GM21825 (cell line): Measurements from ENCODE around the gene ZNF541.

Source experiments
- ATAC-seq: cut with Tn5 transposase; IDR thresholded peaks from one replicate; pipeline ENCODE4 v1.9.1; 2021; ENCODE audit warnings: mild to moderate bottlenecking, moderate library complexity; ENCODE audit not compliant: unreplicated experiment

Gene ZNF541

GRCh38 chr19:47547199-47547598, 25.7 kb downstream of the ZNF541 start:
- no peak for ATAC-seq

- ATAC-seq = no peak
Measured at GRCh38 chr19:47545061-47545948, 27.6 kb downstream of the ZNF541 start.

- ATAC-seq = no peak
Measured at GRCh38 chr19:47544476-47544875, 28.5 kb downstream of the ZNF541 start.

GRCh38 chr19:47544075-47544474, 28.9 kb downstream of the ZNF541 start:
- ATAC-seq = no peak

GRCh38 chr19:47542030-47542475, 30.9 kb downstream of the ZNF541 start:
- no peak for ATAC-seq

- no peak for ATAC-seq
Measured at GRCh38 chr19:47541518-47541917, 31.4 kb downstream of the ZNF541 start.

- ATAC-seq = no peak
Measured at GRCh38 chr19:47540748-47541147, 32.2 kb downstream of the ZNF541 start.

GRCh38 chr19:47539747-47540311, 33.1 kb downstream of the ZNF541 start:
- ATAC-seq = no peak

GRCh38 chr19:47538812-47539211, 34.1 kb downstream of the ZNF541 start:
- ATAC-seq = no peak

- no peak for ATAC-seq
Measured at GRCh38 chr19:47537493-47537892, 35.5 kb downstream of the ZNF541 start.

GRCh38 chr19:47534628-47535027, 38.3 kb downstream of the ZNF541 start:
- ATAC-seq = no peak

- ATAC-seq = no peak
Measured at GRCh38 chr19:47531640-47532387, 41.1 kb downstream of the ZNF541 start.

- ATAC-seq = no peak
Measured at GRCh38 chr19:47529018-47529742, 43.8 kb downstream of the ZNF541 start.

- ATAC-seq = no peak
Measured at GRCh38 chr19:47526798-47527197, 46.1 kb downstream of the ZNF541 start.

- no peak for ATAC-seq
Measured at GRCh38 chr19:47523473-47523872, 49.5 kb downstream of the ZNF541 start.
